ENCODE measurements around the gene SCPEP1.
A peak's percentile ranks its signal among the peaks of the same experiment; 100 is the strongest.

SCPEP1 gene

DNA sequence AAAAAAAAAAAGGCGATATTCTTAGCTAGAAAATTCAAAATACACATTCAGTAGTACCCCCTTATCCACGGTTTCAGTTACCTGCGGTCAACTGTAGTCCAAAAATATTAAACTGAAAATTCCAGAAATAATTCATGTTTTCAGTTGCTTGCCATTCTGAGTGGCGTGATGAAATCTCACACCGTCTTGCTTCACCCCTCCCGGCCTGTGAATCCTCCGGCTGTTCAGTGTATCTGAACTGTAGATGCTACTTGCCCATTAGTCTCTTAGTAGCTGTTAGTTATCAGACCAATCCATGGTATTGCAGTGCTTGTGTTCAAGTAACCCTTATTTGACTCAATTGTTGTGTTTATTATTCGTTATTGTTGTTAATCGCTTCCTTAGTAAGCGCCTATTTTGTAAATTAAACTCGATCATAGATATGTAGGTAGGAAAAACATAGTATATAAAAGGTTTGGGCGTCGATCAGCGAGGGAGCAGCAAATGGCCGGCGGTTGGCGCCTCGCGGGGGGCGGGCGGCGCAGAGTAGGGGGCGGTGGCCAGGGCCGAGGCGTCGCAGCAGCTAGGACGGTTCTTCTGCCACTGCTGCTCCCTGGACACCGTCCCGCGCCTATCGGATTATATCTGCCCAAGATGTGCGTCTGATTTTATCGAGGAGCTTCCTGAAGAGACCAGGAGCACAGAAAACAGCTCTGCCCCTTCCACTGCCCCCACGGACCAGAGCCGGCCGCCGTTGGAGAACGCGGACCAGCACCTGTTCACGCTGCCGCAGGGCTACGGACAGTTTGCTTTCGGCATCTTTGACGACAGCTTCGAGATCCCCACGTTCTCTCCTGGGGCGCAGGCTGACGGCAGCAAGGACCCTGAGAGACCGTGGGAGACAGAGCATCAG is 67.3 kb downstream of the SCPEP1 start:
- DNase-seq, result no peak

DNA sequence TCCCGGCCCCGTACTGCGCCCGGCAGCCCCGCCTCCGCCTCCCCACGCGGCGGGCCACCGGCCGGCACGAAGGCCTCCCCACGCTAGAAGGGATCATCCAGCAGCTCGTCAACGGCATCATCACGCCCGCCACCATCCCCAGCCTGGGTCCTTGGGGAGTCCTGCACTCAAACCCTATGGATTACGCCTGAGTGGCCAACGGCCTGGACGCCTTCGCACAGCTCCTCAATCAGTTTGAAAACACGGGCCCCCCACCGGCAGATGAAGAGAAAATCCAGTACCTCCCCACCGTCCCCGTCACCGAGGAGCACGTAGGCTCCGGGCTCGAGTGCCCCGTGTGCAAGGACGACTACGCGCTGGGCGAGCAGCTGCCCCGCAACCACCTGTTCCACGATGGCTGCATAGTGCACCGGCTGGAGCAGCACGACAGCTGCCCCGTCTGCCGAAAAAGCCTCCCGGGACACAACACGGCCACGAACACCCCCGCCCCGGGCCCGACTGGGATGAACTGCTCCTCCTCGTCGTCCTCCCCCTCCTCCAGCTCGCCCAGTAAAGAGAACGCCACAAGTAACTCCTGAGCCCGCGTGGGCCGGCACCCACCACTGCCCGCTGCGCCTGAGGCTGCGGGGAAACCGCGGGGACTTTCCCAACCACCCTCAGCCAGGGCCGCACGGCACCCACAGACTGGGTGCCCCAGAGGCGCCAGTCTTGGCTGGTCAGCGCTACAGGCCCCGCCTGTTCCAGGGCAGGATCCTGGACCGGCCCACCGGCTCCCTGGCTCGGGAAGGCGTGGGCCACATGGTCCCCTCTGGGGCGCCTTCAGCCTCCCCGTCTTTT is 68.2 kb downstream of the SCPEP1 start:
- peak; percentile 73 for DNase-seq

DNA sequence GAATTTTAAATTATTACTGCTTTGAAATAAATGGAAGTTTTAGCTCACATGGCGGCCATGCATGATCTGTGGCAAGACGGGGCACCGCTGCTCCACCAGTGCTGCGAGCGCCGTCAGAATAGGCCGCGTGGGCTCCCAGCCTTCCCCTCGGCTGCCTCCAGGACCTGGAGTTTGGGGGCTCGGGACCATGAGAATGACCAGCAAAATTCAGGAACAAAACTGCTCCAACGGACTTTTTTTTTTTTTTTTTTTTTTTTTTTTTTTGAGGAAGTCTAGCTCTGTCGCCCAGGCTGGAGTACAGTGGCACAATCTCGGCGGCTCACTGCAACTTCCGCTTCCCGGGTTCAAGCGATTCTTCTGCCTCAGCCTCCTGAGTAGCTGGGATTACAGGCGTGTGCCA is 68.8 kb downstream of the SCPEP1 start:
- DNase-seq, result no peak

- no peak for DNase-seq
Measured at GRCh38 chr17:57048096-57048495, 70.2 kb downstream of the SCPEP1 start.

- no peak for DNase-seq
Measured at GRCh38 chr17:57050306-57050705, 72.4 kb downstream of the SCPEP1 start.

DNA sequence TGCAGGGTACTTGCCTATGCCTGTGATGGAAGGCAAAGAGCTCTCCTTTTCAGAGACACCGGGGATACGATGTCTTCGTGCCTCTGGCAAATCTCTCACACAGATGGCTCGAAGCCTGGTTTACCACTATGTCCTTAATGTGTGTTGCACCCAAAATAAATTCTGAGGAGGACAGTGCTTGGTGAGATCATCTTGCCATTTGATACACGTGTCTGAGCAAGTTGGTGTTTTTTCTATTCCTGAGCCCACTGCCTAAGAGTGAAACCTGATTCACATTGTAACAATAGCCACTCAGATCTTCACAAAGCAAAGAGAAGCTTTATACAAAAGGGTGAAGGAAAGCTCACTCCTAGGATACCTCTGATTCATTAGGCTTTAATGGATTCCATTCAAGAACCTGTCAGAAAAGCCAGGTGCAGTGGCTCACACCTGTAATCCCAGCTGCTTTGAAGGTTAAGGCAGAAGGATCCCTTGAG is 74.0 kb downstream of the SCPEP1 start:
- DNase-seq, result no peak

Measured in right hindlimb (tissue), 1 donor.